Measurements from ENCODE around the gene SLC35D2. TPM values are rescaled to one million over a fixed set of nuclear protein-coding genes. Genes with fewer than 3 reads are reported as not detected.
"Not testable (repeated sequence)": the region's sequence is repeated elsewhere in the genome, so short reads cannot be mapped to it uniquely, and the experiment has no call there.

The SLC35D2 gene
- total and polyA plus RNA-seq, 7 donors, result 12.9 to 118 (median 22.4) TPM

DNA sequence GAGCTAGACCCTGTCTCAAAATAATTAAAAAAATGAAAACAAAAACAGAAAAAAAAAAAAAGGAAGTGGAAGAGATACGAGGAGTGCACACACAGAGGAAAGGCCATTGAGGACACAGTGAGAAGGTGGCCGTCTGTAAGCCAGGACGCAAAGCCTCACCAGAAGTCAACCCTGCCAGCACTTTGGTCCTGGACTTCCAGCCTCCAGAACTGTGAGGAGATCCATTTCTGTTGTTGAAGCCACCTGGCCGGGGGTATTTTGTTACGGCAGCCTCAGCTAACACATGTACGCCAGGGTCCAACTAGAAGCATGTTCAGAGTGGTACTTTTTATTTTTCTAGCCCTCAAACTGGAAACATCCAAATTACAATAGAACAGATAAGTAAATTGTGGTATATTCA is 21.8 kb downstream of the SLC35D2 start:
- intact Hi-C loops (cut with DNase I), result no loop called here
- H3K27me3 ChIP-seq, result no peaks in the 10 kb centered on the region
- DNase-seq, result no peak
- no peak overlapping the region for H3K4me3 ChIP-seq
- H3K4me1 ChIP-seq, result no peaks in the 10 kb centered on the region
- peaks cover 6 to 80% (median 10%) of the 10 kb centered on the region in 4 donors for H3K36me3 ChIP-seq
- H3K9me3 ChIP-seq, result no peaks in the 10 kb centered on the region
- TF ChIP-seq POLR2A (IDR thresholded peaks at IDR 0.05) (no peak), EP300 (IDR thresholded peaks at IDR 0.05) (no peak), POLR2AphosphoS5 (IDR thresholded peaks at IDR 0.05) (no peak)
- TF ChIP-seq, protein P1, sequence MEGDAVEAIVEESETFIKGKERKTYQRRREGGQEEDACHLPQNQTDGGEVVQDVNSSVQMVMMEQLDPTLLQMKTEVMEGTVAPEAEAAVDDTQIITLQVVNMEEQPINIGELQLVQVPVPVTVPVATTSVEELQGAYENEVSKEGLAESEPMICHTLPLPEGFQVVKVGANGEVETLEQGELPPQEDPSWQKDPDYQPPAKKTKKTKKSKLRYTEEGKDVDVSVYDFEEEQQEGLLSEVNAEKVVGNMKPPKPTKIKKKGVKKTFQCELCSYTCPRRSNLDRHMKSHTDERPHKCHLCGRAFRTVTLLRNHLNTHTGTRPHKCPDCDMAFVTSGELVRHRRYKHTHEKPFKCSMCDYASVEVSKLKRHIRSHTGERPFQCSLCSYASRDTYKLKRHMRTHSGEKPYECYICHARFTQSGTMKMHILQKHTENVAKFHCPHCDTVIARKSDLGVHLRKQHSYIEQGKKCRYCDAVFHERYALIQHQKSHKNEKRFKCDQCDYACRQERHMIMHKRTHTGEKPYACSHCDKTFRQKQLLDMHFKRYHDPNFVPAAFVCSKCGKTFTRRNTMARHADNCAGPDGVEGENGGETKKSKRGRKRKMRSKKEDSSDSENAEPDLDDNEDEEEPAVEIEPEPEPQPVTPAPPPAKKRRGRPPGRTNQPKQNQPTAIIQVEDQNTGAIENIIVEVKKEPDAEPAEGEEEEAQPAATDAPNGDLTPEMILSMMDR (IDR thresholded peaks at IDR 0.05), result no peak
- H3K27ac ChIP-seq, result no peak overlapping the region
- WGBS, 2 donors, result 95% methylated on average over 6 of the region's 6 CpGs

DNA sequence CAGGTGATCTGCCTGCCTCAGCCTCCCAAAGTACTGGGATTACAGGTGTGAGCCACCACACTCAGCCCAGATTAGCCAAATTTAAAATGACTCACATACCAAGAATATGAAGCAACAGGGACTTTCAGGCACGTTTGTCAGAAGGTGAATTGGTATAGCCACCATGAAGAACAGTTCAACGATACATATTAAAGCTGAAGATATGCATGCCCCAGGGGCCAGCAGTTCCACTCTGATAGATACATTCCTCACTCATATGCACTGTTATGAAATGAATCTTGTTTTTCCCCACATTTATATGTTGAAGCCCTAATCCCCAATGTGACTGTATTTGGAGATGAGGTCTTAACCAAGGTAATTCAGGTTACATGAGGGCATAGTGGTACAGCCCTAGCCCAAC is 22.5 kb downstream of the SLC35D2 start:
- no peak overlapping the region for H3K27ac ChIP-seq
- intact Hi-C loops (cut with DNase I), result no loop called here
- no peak overlapping the region for H3K4me3 ChIP-seq
- H3K9me3 ChIP-seq, result no peaks in the 10 kb centered on the region
- TF ChIP-seq POLR2AphosphoS5 (IDR thresholded peaks at IDR 0.05), result no peak
- no peak for TF ChIP-seq POLR2A (IDR thresholded peaks at IDR 0.05)
- TF ChIP-seq, protein P1 (IDR thresholded peaks at IDR 0.05), result no peak
- TF ChIP-seq EP300 (IDR thresholded peaks at IDR 0.05), result no peak
- no peaks in the 10 kb centered on the region for H3K4me1 ChIP-seq
- peaks cover 6 to 84% (median 13%) of the 10 kb centered on the region in 4 donors for H3K36me3 ChIP-seq
- no peaks in the 10 kb centered on the region for H3K27me3 ChIP-seq
- WGBS, 2 donors, result 81 to 88% methylated on average over 2 of the region's 2 CpGs
- DNase-seq, result no peak

DNA sequence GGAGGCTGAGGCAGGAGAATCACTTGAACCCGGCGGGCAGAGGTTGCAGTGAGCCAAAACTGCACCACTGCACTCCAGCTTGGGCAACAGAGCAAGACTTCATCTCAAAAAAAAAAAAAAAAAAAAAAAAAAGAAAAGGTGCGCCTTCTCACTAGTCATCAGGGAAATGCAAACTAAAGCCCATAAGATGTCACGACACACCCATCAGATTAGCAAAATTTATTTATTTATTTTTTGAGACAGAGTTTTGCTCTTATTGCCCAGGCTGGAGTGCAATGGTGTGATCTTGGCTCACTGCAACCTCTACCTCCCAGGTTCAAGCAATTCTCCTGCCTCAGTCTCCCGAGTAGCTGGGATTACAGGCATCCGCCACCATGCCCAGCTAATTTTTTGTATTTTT is 23.0 kb downstream of the SLC35D2 start:
- H3K27me3 ChIP-seq; DNase-seq; H3K27ac ChIP-seq; H3K4me3 ChIP-seq; H3K4me1 ChIP-seq; H3K9me3 ChIP-seq; intact Hi-C loops (cut with DNase I): not testable (repeated sequence)
- H3K36me3 ChIP-seq, result peaks cover 6 to 83% (median 13%) of the 10 kb centered on the region in 4 donors
- WGBS, 2 donors, result 95 to 97% methylated on average over 6 of the region's 6 CpGs

DNA sequence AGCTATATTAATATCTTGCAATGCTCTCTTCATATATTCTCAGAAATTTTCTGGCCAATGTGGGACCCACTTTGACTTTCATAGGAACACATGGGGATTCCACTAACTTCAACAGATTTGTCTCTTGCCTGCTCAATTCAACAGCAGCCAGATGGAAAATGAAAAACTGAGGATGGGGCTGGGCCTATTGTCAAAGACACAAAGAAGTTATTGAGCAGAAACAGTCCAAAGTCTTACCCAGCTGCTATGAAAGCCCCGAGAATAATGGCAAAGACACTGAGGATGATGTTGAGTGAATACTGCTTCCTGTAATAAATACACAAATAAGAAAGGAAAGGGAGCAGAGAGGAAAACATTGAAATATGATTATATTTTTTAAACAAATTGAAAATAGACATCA is 32.6 kb downstream of the SLC35D2 start:
- no peak overlapping the region for H3K27ac ChIP-seq
- DNase-seq, result no peak
- peaks cover 0 to 4% (median 0%) of the 10 kb centered on the region in 4 donors for H3K4me1 ChIP-seq
- H3K4me3 ChIP-seq, result no peak overlapping the region
- no peaks in the 10 kb centered on the region for H3K27me3 ChIP-seq
- TF ChIP-seq, protein P1 (IDR thresholded peaks at IDR 0.05), result no peak
- no peak for TF ChIP-seq POLR2A (IDR thresholded peaks at IDR 0.05)
- TF ChIP-seq EP300 (IDR thresholded peaks at IDR 0.05), result no peak
- TF ChIP-seq POLR2AphosphoS5 (IDR thresholded peaks at IDR 0.05), result no peak
- intact Hi-C loops (cut with DNase I), result no loop called here
- 26 to 66% methylated on average over 1 of the region's 1 CpG for WGBS, 2 donors
- H3K9me3 ChIP-seq, result no peaks in the 10 kb centered on the region
- peaks cover 0 to 32% (median 5%) of the 10 kb centered on the region in 4 donors for H3K36me3 ChIP-seq

DNA sequence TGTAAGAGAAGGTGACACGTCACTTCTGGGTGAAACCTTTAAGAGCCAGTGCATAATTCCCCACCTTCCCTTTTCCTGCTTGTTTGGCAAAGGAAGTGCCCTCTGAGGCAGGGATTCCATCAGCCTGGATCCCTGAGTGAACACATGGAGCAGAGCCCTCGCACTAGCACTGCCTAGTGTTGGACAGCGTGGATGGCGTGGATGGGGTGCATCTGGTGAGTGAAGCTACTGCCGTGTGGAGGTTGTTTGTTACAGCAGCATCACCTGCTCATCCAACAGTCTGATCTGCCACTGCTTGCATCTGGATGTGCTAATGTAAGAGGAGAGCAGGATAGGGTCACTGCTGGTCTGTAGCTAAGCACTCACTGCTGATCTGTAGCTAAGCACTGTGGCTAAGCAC is 35.2 kb downstream of the SLC35D2 start:
- H3K27me3 ChIP-seq, result no peaks in the 10 kb centered on the region
- no peak overlapping the region for H3K27ac ChIP-seq
- intact Hi-C loops (cut with DNase I), result loop anchor here (5.0 kb wide), 1 partner anchor 309 kb away; the partner anchor contains the start of gene PRXL2C
- peaks cover 0 to 18% (median 16%) of the 10 kb centered on the region in 4 donors for H3K4me1 ChIP-seq
- H3K9me3 ChIP-seq, result no peaks in the 10 kb centered on the region
- DNase-seq, result no peak
- no peak for TF ChIP-seq EP300 (IDR thresholded peaks at IDR 0.05)
- TF ChIP-seq POLR2AphosphoS5 (IDR thresholded peaks at IDR 0.05), result no peak
- TF ChIP-seq, protein P1 (IDR thresholded peaks at IDR 0.05), result no peak
- TF ChIP-seq POLR2A (IDR thresholded peaks at IDR 0.05), result no peak
- peaks cover 0 to 26% (median 5%) of the 10 kb centered on the region in 4 donors for H3K36me3 ChIP-seq
- 96 to 97% methylated on average over 5 of the region's 5 CpGs for WGBS, 2 donors
- no peak overlapping the region for H3K4me3 ChIP-seq
